Measurements from ENCODE around the gene COX6A2. TPM values are rescaled to one million over a fixed set of nuclear protein-coding genes. Genes with fewer than 3 reads are reported as not detected.

The COX6A2 gene
- polyA plus RNA-seq, 1 donor (not counting 4 experiments of a cell fraction or from before 2014, with no cell fraction given) = not detected

- H3K4me2 ChIP-seq (ENCODE audit: control insufficient read depth, extremely low read depth, insufficient read depth, low read depth, low read length) = no peak overlapping the region
- FAIRE-seq = no peak
- dilution Hi-C loops (cut with MboI; ENCODE audit: extremely low pct_ligation_motif_present, low sequenced_read_pairs) = no loop called here
- H3K27me3 ChIP-seq (ENCODE audit: control insufficient read depth, extremely low read depth, insufficient read depth, low read length) = no peaks in the 10 kb centered on the region
- H2AFZ ChIP-seq (ENCODE audit: control insufficient read depth, low read length) = no peak overlapping the region
- TF ChIP-seq EZH2 (IDR thresholded peaks at IDR 0.05; ENCODE audit: low read length) = no peak
- no peak for TF ChIP-seq CTCF (optimal IDR thresholded peaks at IDR 0.05 in 1 of 3, IDR thresholded peaks at IDR 0.05 in 1 of 3, conservative IDR thresholded peaks at IDR 0.05 in 1 of 3; ENCODE audit: extremely low read depth in 1 of 3, insufficient read depth in 2 of 3, low read length in 3 of 3)
- no peaks in the 10 kb centered on the region for H3K4me1 ChIP-seq (ENCODE audit: control insufficient read depth, extremely low read depth, insufficient read depth, low read length)
- no peaks in the 10 kb centered on the region for H3K79me2 ChIP-seq (ENCODE audit: control insufficient read depth, insufficient read depth, low read length)
- no peaks in the 10 kb centered on the region for H3K9me3 ChIP-seq (ENCODE audit: control insufficient read depth, low read depth, low read length)
- DNase-seq (ENCODE audit: low read depth, low spot score) = no peak
- H3K9ac ChIP-seq (ENCODE audit: control insufficient read depth, extremely low read depth, insufficient read depth, low read length) = no peak overlapping the region
- no peak overlapping the region for H3K27ac ChIP-seq (ENCODE audit: control insufficient read depth, insufficient read depth, low read length)
- no peaks in the 10 kb centered on the region for H4K20me1 ChIP-seq (ENCODE audit: control insufficient read depth, extremely low read depth, insufficient read depth, low read length)
- no peaks in the 10 kb centered on the region for H3K36me3 ChIP-seq (ENCODE audit: control insufficient read depth in 2 of 2, extremely low read depth in 1 of 2, insufficient read depth in 2 of 2, low read length in 2 of 2)
- H3K4me3 ChIP-seq (ENCODE audit: control insufficient read depth in 2 of 3, extremely low read depth in 1 of 3, insufficient read depth in 2 of 3, low read depth in 1 of 3, low read length in 3 of 3) = no peak overlapping the region
- H3K9me1 ChIP-seq (ENCODE audit: control insufficient read depth, extremely low read depth, insufficient read depth, low read length) = no peaks in the 10 kb centered on the region
These were observed 31.0 kb downstream of the COX6A2 start for GRCh38 chr16:31397096-31397660.

- Histone ChIP-seq H3K4me2 (ENCODE audit: control insufficient read depth, extremely low read depth, insufficient read depth, low read depth, low read length) (no peak overlapping the region), H3K36me3 (ENCODE audit: control insufficient read depth in 2 of 2, extremely low read depth in 1 of 2, insufficient read depth in 2 of 2, low read length in 2 of 2) (no peaks in the 10 kb centered on the region), H3K9me1 (ENCODE audit: control insufficient read depth, extremely low read depth, insufficient read depth, low read length) (no peaks in the 10 kb centered on the region), H3K4me1 (ENCODE audit: control insufficient read depth, extremely low read depth, insufficient read depth, low read length) (no peaks in the 10 kb centered on the region), H3K27ac (ENCODE audit: control insufficient read depth, insufficient read depth, low read length) (no peak overlapping the region), H3K9ac (ENCODE audit: control insufficient read depth, extremely low read depth, insufficient read depth, low read length) (no peak overlapping the region), H3K79me2 (ENCODE audit: control insufficient read depth, insufficient read depth, low read length) (no peaks in the 10 kb centered on the region), H4K20me1 (ENCODE audit: control insufficient read depth, extremely low read depth, insufficient read depth, low read length) (no peaks in the 10 kb centered on the region), H3K4me3 (ENCODE audit: control insufficient read depth in 2 of 3, extremely low read depth in 1 of 3, insufficient read depth in 2 of 3, low read depth in 1 of 3, low read length in 3 of 3) (no peak overlapping the region), H3K27me3 (ENCODE audit: control insufficient read depth, extremely low read depth, insufficient read depth, low read length) (no peaks in the 10 kb centered on the region), H3K9me3 (ENCODE audit: control insufficient read depth, low read depth, low read length) (no peaks in the 10 kb centered on the region), H2AFZ (ENCODE audit: control insufficient read depth, low read length) (no peak overlapping the region)
- no peak for FAIRE-seq
- dilution Hi-C loops (cut with MboI; ENCODE audit: extremely low pct_ligation_motif_present, low sequenced_read_pairs) = no loop called here
- TF ChIP-seq EZH2 (IDR thresholded peaks at IDR 0.05; ENCODE audit: low read length) (no peak), CTCF (optimal IDR thresholded peaks at IDR 0.05 in 1 of 3, IDR thresholded peaks at IDR 0.05 in 1 of 3, conservative IDR thresholded peaks at IDR 0.05 in 1 of 3; ENCODE audit: extremely low read depth in 1 of 3, insufficient read depth in 2 of 3, low read length in 3 of 3) (no peak)
- DNase-seq (ENCODE audit: low read depth, low spot score) = no peak
These were observed 32.5 kb downstream of the COX6A2 start for GRCh38 chr16:31395647-31396046.

Data from keratinocyte (primary cell).